Kidney capillary endothelial cell (primary cell): Measurements from ENCODE around the gene TIGD2.
A peak's percentile ranks its signal among the peaks of the same experiment; 100 is the strongest.

ENCODE experiments used
- DNase-seq: peaks from one replicate; pipeline ENCODE4 v3.0.0-alpha.2; 2018; ENCODE audit warnings: low spot score

The TIGD2 gene

GRCh38 chr4:89110986-89111832 lies at the start of gene TIGD2:
TIGD2 (plus strand) TSS chr4:89111533; CDS start chr4:89112975, 1,442 bp downstream.
- DNase-seq: peak; percentile 78

GRCh38 chr4:89064848-89065247 lies 46.5 kb upstream of the TIGD2 start:
- no peak for DNase-seq

- no peak for DNase-seq
Measured at GRCh38 chr4:89067417-89067816, 43.9 kb upstream of the TIGD2 start.

GRCh38 chr4:89069481-89069880 lies 41.9 kb upstream of the TIGD2 start:
- DNase-seq: no peak

GRCh38 chr4:89070041-89070440 lies 41.3 kb upstream of the TIGD2 start:
- no peak for DNase-seq

- DNase-seq: no peak
Measured at GRCh38 chr4:89071311-89071710, 40.0 kb upstream of the TIGD2 start.

- no peak for DNase-seq
Measured at GRCh38 chr4:89072921-89073320, 38.4 kb upstream of the TIGD2 start.

GRCh38 chr4:89077761-89078160 lies 33.6 kb upstream of the TIGD2 start:
- no peak for DNase-seq

GRCh38 chr4:89078300-89078699 lies 33.0 kb upstream of the TIGD2 start:
- DNase-seq: no peak

GRCh38 chr4:89099034-89099433 lies 12.3 kb upstream of the TIGD2 start:
- no peak for DNase-seq

GRCh38 chr4:89099471-89099870 lies 11.9 kb upstream of the TIGD2 start:
- DNase-seq: no peak

- DNase-seq: no peak
Measured at GRCh38 chr4:89100853-89101252, 10.5 kb upstream of the TIGD2 start.

GRCh38 chr4:89101256-89102161 lies 9.8 kb upstream of the TIGD2 start:
- DNase-seq: no peak

- no peak for DNase-seq
Measured at GRCh38 chr4:89105726-89106125, 5.6 kb upstream of the TIGD2 start.

GRCh38 chr4:89108091-89108490 lies 3.2 kb upstream of the TIGD2 start:
- DNase-seq: no peak

GRCh38 chr4:89109841-89110540 lies 1.3 kb upstream of the TIGD2 start:
- no peak for DNase-seq

- no peak for DNase-seq
Measured at GRCh38 chr4:89110541-89110985, 770 bp upstream of the TIGD2 start.

GRCh38 chr4:89111833-89112563 lies 665 bp downstream of the TIGD2 start:
- peak; percentile 15 for DNase-seq

- DNase-seq: no peak
Measured at GRCh38 chr4:89113415-89113814, 2.1 kb downstream of the TIGD2 start.

GRCh38 chr4:89114100-89114499 lies 2.8 kb downstream of the TIGD2 start:
- no peak for DNase-seq

- no peak for DNase-seq
Measured at GRCh38 chr4:89117115-89117514, 5.8 kb downstream of the TIGD2 start.

GRCh38 chr4:89119166-89119565 lies 7.8 kb downstream of the TIGD2 start:
- DNase-seq: no peak
